ENCODE measurements around the gene SH2D3C.

SH2D3C gene

GRCh38 chr9:127778280-127779135 is at the start of gene SH2D3C:
Gene SH2D3C (minus strand): TSS chr9:127778666. CDS start chr9:127778627, 39 bp downstream.
- no peak for DNase-seq

DNA sequence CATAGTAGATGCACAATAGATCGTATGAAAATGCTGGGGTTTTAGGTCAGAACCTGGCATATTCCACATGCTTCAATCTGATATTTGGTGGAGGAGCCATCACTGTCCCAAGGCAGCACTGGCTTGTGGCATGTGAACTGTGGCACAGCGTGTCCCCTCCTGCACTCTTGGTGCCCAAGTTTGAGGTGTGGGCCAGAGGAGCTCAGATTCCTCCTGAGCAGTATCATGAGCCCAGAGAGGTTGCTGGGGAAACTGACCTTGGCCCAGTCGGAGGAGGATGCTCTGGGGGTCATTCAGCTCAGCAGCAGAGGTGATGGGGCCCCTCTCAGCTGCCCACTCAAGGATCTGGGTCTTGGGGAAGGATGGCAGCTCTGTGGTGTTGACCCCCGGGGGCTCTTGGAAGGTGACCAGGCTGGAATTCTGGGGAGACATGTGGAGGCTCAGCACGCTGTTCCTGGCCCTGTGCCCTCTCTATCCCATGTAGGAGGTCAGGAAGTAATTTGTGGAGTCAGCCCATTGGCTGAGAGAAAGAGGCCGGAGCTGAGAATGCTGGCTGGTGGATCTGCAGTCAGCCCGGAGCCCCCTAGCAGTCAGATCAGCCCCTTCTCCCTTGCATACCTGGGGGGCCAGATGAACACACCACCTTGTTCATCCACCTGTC is 47.9 kb upstream of the SH2D3C start:
- no peak for DNase-seq

DNA sequence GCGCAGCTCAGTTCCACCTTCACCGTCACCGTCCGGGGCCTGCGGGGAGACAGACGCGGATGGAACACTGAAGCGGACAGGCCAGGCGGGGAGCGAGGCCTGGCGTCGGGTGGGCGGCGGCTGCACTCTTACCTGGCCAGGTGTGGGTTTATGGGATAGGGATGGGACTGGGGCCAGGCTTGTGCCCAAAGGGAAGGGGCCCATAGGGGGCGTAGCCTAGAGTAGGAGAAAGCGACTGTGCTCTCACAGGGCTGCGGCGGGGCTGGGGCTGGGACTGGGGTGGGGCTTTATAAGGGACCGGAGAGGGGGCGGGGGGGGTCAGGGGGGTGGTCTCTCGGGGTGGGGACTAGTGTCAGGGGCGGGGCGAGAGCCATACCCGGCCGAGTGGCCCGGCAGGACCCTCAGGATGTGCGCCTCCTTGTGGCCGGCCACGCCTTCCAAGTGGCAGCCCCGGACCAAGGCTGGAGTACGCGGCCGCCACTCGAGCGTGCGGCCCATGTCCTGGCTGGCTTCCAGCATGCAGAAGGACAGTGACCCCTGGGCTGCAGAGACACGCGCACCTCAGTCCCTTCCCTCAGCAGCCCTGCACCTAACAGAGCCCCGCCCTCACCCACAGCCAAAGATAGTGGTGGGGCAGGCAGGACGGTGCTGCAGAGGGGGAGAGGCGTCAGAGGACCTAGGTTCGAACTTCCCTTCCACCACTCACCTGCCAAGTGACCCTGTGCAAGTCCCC is 47.0 kb upstream of the SH2D3C start:
- no peak for DNase-seq

- no peak for DNase-seq
These were observed 43.6 kb upstream of the SH2D3C start for GRCh38 chr9:127822108-127822507.

GRCh38 chr9:127818574-127818973 is 40.1 kb upstream of the SH2D3C start:
- DNase-seq = no peak

- DNase-seq = no peak
These were observed 39.5 kb upstream of the SH2D3C start for GRCh38 chr9:127817881-127818434.

DNA sequence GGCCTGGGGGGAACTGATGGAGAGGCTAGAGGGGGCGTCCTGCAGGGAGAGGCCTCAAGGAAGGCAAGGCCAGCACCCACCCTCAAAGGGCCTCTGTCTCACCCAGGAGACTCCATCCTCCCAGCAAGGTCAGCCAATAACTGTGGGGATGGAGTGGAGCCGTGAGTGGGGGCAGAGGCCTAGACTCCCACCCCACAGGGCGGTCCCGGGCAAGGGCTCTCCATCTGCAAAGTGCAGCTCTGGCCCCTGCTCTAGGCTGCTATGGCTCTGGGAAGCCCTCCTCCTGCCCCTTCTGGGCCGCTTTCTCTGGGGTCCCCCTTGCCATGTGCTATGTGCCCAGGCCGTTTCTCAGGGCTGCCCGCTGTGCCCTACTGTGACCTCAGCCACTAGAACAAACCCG is 38.3 kb upstream of the SH2D3C start:
- DNase-seq = no peak

- no peak for DNase-seq
These were observed 37.9 kb upstream of the SH2D3C start for GRCh38 chr9:127816362-127816725.

GRCh38 chr9:127815512-127816361 is 37.3 kb upstream of the SH2D3C start:
- DNase-seq = no peak

GRCh38 chr9:127814619-127815511 is 36.4 kb upstream of the SH2D3C start:
- no peak for DNase-seq

- no peak for DNase-seq
These were observed 35.3 kb upstream of the SH2D3C start for GRCh38 chr9:127813686-127814226.

GRCh38 chr9:127812936-127813675 is 34.6 kb upstream of the SH2D3C start:
- no peak for DNase-seq

DNA sequence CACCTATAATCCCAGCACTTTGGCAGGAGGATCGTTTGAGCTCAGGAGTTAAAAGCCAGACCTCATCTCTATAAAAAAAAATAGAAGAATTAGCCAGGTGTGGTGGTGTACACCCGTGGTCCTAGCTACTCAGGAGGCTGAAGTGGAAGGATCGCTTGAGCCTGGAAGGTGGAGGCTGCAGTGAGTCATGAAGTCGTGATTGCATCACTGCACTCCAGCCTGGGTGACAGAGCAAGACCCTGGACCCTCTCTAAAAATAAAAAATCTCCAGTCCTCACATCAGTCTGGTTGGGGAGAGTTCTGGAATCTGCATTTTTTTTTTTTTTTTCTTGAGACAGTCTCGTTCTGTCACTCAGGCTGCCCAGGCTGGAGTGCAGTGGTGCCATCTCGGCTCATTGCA is 33.5 kb upstream of the SH2D3C start:
- no peak for DNase-seq

- no peak for DNase-seq
These were observed 32.1 kb upstream of the SH2D3C start for GRCh38 chr9:127810378-127811187.

DNA sequence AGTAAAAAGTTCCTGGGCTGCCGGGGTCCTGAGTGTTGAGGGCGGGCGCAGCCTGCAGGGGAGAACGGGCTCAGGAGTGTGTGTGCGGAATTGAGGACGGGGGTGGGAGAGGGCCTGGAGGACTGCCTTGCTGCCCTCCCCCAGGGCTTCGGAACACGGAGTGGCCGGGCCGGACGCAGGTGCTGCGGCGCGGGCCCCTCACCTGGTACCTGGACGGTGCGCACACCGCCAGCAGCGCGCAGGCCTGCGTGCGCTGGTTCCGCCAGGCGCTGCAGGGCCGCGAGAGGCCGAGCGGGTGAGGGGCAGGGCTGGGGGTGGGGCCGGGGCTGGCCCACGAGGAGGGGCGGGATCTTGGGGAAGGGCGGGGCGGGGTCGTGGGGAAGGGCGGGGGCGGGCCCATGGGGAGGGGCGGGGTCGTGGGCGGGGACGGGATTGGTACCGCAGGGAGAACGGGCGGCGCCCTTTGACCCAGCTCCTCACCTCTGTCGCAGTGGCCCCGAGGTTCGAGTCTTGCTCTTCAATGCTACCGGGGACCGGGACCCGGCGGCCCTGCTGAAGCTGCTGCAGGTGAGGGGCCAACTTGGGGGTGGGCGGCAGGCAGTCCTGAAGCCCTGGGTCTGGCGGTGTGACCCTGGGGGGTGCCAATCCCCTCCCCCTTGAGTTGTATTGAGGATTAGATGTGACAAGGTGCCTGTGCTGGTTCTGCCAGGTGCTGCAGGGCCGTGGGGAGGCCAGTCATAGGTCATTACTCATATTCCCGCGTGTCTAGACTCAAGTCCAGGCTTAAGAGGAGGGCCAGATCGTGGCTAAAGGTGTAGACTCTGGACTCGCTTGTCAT is 31.3 kb upstream of the SH2D3C start:
- peak; percentile 43 for DNase-seq

DNA sequence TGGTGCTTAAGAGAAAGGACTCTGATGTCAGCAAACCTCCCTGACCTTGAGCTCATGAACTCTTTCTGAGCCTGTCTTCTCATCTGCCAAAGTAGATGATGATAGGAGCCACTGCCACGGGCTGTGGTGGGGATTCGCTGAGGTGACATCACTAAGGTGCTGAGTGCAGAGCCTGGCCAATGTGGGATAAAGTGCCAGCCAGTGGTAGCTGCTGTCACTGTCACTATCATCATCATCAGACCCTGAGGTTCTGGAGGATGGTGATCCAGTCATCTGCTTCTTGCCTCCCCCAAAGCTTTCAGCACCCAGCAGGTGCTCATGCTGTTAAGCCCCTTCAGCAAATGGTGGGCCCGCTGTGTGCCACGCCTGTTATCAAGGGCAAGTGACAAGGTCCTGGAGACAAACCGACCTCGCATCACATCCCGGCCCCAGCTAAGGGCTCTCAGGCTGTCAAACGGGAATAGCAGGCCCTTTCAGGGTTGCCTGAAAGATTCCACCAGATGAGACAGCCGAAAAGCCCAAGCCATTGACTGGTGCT is 30.6 kb upstream of the SH2D3C start:
- no peak for DNase-seq

DNA sequence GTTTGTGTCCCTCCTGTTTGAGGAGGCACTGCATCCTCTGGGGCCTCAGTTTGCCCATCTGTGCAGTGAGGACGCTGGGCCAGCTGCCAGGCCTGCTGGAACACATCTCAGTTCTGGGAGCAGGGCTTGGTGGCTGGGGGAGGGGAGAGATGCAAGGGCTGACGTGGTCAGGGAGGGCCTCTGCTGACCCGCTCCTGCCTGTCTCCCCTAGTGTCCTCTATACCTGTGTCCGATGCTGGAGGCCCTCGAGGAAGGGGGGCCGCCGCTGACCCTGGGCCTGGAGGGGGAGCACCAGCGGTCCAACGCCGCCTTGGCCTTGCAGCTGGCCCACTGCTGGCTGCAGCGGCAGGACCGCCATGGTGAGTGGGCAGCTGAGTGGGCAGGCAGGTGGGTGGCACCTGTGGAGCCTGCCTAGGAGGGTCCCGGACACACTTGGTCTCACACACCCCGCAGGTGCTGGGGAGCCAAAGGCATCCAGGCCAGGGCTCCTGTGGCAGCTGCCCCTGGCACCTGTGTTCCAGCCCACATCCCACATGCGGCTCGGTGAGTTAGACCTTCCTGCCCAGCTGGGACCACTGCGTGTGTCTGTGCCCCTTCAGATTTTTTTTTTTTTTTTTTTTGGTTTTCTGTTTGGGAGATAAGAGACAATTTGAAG is 30.0 kb upstream of the SH2D3C start:
- no peak for DNase-seq

DNA sequence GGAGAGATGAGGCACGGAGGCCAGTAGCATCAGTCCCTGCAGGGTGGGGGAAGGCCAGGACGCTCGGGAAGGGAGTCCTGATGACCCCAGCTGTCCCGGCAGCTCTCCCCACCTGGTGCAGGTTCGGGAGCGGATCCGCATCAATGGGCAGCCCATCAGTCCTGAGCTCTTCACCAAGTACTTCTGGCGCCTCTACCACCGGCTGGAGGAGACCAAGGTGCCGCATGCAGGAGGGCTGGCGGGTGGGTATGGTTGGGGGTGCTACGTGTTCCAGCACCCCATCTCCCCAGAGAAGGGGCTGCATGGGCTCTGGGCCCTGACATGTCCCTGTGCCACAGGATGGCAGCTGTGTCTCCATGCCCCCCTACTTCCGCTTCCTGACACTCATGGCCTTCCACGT is 28.4 kb upstream of the SH2D3C start:
- DNase-seq = no peak

All from fibroblast of skin of right biceps (primary cell).